SK-N-MC (cell line): ENCODE results near the gene PACRG.
"Not testable (repeated sequence)": the region's sequence is repeated elsewhere in the genome, so short reads cannot be mapped to it uniquely, and the experiment has no call there.

Experiments used
- EZH2 ChIP-seq: fragments of 200-600 bp; sonication (generic); IDR thresholded peaks from one replicate; pipeline ENCODE4 v1.6.1; 2017; ENCODE audit warnings: antibody characterized with exemption
- FOXP2 ChIP-seq: optimal IDR thresholded peaks from 2 replicates; pipeline ENCODE3; 2011; ENCODE audit warnings: mild to moderate bottlenecking, moderate library complexity; ENCODE audit not compliant: insufficient read depth; ENCODE audit errors: extremely low read length, control extremely low read depth
- POLR2AphosphoS5 ChIP-seq: IDR thresholded peaks from 2 replicates; pipeline ENCODE4 v1.6.1; 2012; ENCODE audit warnings: mild to moderate bottlenecking, low read depth, low read length, borderline replicate concordance

- TF ChIP-seq EZH2, POLR2AphosphoS5, FOXP2: not testable (repeated sequence)
These were observed 48.9 kb upstream of the PACRG start for GRCh38 chr6:162678896-162679295.
